ENCODE data around the gene PAK5.

- TF ChIP-seq, protein P1, sequence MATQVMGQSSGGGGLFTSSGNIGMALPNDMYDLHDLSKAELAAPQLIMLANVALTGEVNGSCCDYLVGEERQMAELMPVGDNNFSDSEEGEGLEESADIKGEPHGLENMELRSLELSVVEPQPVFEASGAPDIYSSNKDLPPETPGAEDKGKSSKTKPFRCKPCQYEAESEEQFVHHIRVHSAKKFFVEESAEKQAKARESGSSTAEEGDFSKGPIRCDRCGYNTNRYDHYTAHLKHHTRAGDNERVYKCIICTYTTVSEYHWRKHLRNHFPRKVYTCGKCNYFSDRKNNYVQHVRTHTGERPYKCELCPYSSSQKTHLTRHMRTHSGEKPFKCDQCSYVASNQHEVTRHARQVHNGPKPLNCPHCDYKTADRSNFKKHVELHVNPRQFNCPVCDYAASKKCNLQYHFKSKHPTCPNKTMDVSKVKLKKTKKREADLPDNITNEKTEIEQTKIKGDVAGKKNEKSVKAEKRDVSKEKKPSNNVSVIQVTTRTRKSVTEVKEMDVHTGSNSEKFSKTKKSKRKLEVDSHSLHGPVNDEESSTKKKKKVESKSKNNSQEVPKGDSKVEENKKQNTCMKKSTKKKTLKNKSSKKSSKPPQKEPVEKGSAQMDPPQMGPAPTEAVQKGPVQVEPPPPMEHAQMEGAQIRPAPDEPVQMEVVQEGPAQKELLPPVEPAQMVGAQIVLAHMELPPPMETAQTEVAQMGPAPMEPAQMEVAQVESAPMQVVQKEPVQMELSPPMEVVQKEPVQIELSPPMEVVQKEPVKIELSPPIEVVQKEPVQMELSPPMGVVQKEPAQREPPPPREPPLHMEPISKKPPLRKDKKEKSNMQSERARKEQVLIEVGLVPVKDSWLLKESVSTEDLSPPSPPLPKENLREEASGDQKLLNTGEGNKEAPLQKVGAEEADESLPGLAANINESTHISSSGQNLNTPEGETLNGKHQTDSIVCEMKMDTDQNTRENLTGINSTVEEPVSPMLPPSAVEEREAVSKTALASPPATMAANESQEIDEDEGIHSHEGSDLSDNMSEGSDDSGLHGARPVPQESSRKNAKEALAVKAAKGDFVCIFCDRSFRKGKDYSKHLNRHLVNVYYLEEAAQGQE (IDR thresholded peaks at IDR 0.05; ENCODE audit: unreplicated experiment) = no peak
- TF ChIP-seq, protein P2, sequence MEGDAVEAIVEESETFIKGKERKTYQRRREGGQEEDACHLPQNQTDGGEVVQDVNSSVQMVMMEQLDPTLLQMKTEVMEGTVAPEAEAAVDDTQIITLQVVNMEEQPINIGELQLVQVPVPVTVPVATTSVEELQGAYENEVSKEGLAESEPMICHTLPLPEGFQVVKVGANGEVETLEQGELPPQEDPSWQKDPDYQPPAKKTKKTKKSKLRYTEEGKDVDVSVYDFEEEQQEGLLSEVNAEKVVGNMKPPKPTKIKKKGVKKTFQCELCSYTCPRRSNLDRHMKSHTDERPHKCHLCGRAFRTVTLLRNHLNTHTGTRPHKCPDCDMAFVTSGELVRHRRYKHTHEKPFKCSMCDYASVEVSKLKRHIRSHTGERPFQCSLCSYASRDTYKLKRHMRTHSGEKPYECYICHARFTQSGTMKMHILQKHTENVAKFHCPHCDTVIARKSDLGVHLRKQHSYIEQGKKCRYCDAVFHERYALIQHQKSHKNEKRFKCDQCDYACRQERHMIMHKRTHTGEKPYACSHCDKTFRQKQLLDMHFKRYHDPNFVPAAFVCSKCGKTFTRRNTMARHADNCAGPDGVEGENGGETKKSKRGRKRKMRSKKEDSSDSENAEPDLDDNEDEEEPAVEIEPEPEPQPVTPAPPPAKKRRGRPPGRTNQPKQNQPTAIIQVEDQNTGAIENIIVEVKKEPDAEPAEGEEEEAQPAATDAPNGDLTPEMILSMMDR (conservative IDR thresholded peaks at IDR 0.05; ENCODE audit: low read depth in 2 of 2) = no peak
- TF ChIP-seq STAT1 (IDR thresholded peaks at IDR 0.05; ENCODE audit: unreplicated experiment) (no peak), EZH2 (IDR thresholded peaks at IDR 0.05; ENCODE audit: low read depth, unreplicated experiment) (no peak), POLR2AphosphoS5 (IDR thresholded peaks at IDR 0.05; ENCODE audit: low read depth) (no peak)
- TF ChIP-seq, protein P3, sequence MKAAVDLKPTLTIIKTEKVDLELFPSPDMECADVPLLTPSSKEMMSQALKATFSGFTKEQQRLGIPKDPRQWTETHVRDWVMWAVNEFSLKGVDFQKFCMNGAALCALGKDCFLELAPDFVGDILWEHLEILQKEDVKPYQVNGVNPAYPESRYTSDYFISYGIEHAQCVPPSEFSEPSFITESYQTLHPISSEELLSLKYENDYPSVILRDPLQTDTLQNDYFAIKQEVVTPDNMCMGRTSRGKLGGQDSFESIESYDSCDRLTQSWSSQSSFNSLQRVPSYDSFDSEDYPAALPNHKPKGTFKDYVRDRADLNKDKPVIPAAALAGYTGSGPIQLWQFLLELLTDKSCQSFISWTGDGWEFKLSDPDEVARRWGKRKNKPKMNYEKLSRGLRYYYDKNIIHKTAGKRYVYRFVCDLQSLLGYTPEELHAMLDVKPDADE (IDR thresholded peaks at IDR 0.05) = no peak
Observed at GRCh38 chr20:9577397-9577796, 261.5 kb downstream of the PAK5 start.
